HepG2 (cell line): Measurements from ENCODE around the gene ABHD12. TPM values are rescaled to one million over a fixed set of nuclear protein-coding genes. Genes with fewer than 3 reads are reported as not detected.

Experiments used
- FOXP1 ChIP-seq, 2 experiments: fragments of 450-650 bp in 1 of 2; IDR thresholded peaks; 2 replicates each; pipeline ENCODE4 v1.6.1; 2017 to 2018; ENCODE audit warnings: antibody characterized with exemption in 1 of 2
- HCFC1 ChIP-seq: fragments of 150-350 bp; IDR thresholded peaks from 2 replicates; pipeline ENCODE4 v1.6.1; 2014; ENCODE audit warnings: low read depth, low read length
- IRF2 ChIP-seq: IDR thresholded peaks from 2 replicates; pipeline ENCODE4 v1.6.1; 2018; ENCODE audit warnings: missing genetic modification reagents, missing compliant biosample characterization
- KLF12 ChIP-seq: sonication (generic); formaldehyde crosslinking; IDR thresholded peaks from 2 replicates; pipeline ENCODE4 v1.4.0; 2020; ENCODE audit warnings: missing genetic modification reagents, borderline replicate concordance
- MYC ChIP-seq: sonication (generic); formaldehyde crosslinking; IDR thresholded peaks from 2 replicates; pipeline ENCODE4 v1.9.0; 2021; ENCODE audit warnings: missing genetic modification reagents, borderline replicate concordance
- PHF8 ChIP-seq: sonication (generic); formaldehyde crosslinking; IDR thresholded peaks from 2 replicates; pipeline ENCODE4 v1.5.0; 2020; ENCODE audit warnings: missing genetic modification reagents
- RBFOX2 ChIP-seq: fragments of 200-400 bp; formaldehyde crosslinking; IDR thresholded peaks from 2 replicates; pipeline ENCODE4 v1.6.1; 2017; ENCODE audit warnings: low read depth, mild to moderate bottlenecking, low read length
- RBM39 ChIP-seq: fragments of 200-400 bp; formaldehyde crosslinking; IDR thresholded peaks from one replicate; pipeline ENCODE4 v1.6.1; 2018; ENCODE audit warnings: antibody characterized with exemption, mild to moderate bottlenecking, low read depth, low read length; ENCODE audit not compliant: poor library complexity, severe bottlenecking
- SATB2 ChIP-seq: sonication (generic); formaldehyde crosslinking; IDR thresholded peaks from 2 replicates; pipeline ENCODE4 v1.5.0; 2020; ENCODE audit warnings: missing genetic modification reagents
- TMF1 ChIP-seq: sonication (generic); formaldehyde crosslinking; IDR thresholded peaks from 2 replicates; pipeline ENCODE4 v1.8.1; 2022; ENCODE audit warnings: low read depth, missing genetic modification reagents
- XBP1 ChIP-seq: sonication (generic); formaldehyde crosslinking; IDR thresholded peaks from 2 replicates; pipeline ENCODE4 v1.5.0; 2020; ENCODE audit warnings: missing genetic modification reagents
- ZNF12 ChIP-seq: sonication (generic); formaldehyde crosslinking; IDR thresholded peaks from 2 replicates; pipeline ENCODE4 v1.5.0; 2020; ENCODE audit warnings: missing genetic modification reagents
- ZNF180 ChIP-seq: sonication (generic); formaldehyde crosslinking; IDR thresholded peaks from 2 replicates; pipeline ENCODE4 v1.4.0; 2020; ENCODE audit warnings: low read depth, missing genetic modification reagents, borderline replicate concordance
- ZNF337 ChIP-seq: sonication (generic); formaldehyde crosslinking; IDR thresholded peaks from 2 replicates; pipeline ENCODE4 v1.5.1; 2020; ENCODE audit warnings: missing genetic modification reagents, low read depth, mild to moderate bottlenecking, borderline replicate concordance
- ZNF441 ChIP-seq: sonication (generic); formaldehyde crosslinking; IDR thresholded peaks from 2 replicates; pipeline ENCODE4 v1.7.0; 2021; ENCODE audit warnings: missing genetic modification reagents, borderline replicate concordance
- ZNF570 ChIP-seq: sonication (generic); formaldehyde crosslinking; IDR thresholded peaks from 2 replicates; pipeline ENCODE4 v1.4.0; 2020; ENCODE audit warnings: mild to moderate bottlenecking, missing genetic modification reagents, borderline replicate concordance
- ZNF589 ChIP-seq: sonication (generic); formaldehyde crosslinking; conservative IDR thresholded peaks from 2 replicates; pipeline ENCODE4 v1.8.0; 2022; ENCODE audit warnings: mild to moderate bottlenecking, moderate library complexity, missing genetic modification reagents
- ZNF790 ChIP-seq: sonication (generic); formaldehyde crosslinking; IDR thresholded peaks from 2 replicates; pipeline ENCODE4 v1.8.0; 2022; ENCODE audit warnings: missing genetic modification reagents, mild to moderate bottlenecking, borderline replicate concordance
- ZSCAN20 ChIP-seq: sonication (generic); formaldehyde crosslinking; IDR thresholded peaks from 2 replicates; pipeline ENCODE4 v1.4.0; 2020; ENCODE audit warnings: missing genetic modification reagents, mild to moderate bottlenecking, borderline replicate concordance
- polyA plus RNA-seq, 8 experiments: library from polyadenylated mRNA; depleted of rRNA in 3 of 8; stranded (reverse) in 7 of 8; unstranded in 1 of 8; fragments of >200 nt; fragmentation: Illumina TruSeq in 4 of 8; extraction: Trizol in 4 of 8; gene quantifications; 2 replicates each; pipeline versions ENCODE4 v1.2.1 to v1.2.3, GENCODE V29; 2011 to 2016; ENCODE audit warnings: low read depth in 4 of 8, missing spikeins in 1 of 8, mixed read lengths in 1 of 8; ENCODE audit not compliant: insufficient read depth in 1 of 8
- total RNA-seq, 5 experiments: library from RNA; depleted of rRNA; stranded (reverse); fragments of >200 nt; fragmentation: Illumina TruSeq; extraction: Trizol; gene quantifications; 2 replicates each; pipeline ENCODE4 v1.2.3, GENCODE V29; 2016; ENCODE audit warnings: low read depth in 1 of 5
- TF ChIP-seq, protein P1 (sequence below): sonication (generic); formaldehyde crosslinking; IDR thresholded peaks from 2 replicates; pipeline ENCODE4 v1.4.0; 2020; ENCODE audit warnings: missing genetic modification reagents, borderline replicate concordance
- TF ChIP-seq, protein P2 (sequence below): sonication (generic); formaldehyde crosslinking; conservative IDR thresholded peaks from 2 replicates; pipeline ENCODE4 v1.4.0; 2020; ENCODE audit warnings: mild to moderate bottlenecking, missing genetic modification reagents, moderate library complexity

Gene ABHD12
- total and polyA plus RNA-seq, 2 of the 13 experiments (the other 11 are each of a cell fraction or from before 2014, with no cell fraction given) = 23.5 to 72.1 TPM

DNA sequence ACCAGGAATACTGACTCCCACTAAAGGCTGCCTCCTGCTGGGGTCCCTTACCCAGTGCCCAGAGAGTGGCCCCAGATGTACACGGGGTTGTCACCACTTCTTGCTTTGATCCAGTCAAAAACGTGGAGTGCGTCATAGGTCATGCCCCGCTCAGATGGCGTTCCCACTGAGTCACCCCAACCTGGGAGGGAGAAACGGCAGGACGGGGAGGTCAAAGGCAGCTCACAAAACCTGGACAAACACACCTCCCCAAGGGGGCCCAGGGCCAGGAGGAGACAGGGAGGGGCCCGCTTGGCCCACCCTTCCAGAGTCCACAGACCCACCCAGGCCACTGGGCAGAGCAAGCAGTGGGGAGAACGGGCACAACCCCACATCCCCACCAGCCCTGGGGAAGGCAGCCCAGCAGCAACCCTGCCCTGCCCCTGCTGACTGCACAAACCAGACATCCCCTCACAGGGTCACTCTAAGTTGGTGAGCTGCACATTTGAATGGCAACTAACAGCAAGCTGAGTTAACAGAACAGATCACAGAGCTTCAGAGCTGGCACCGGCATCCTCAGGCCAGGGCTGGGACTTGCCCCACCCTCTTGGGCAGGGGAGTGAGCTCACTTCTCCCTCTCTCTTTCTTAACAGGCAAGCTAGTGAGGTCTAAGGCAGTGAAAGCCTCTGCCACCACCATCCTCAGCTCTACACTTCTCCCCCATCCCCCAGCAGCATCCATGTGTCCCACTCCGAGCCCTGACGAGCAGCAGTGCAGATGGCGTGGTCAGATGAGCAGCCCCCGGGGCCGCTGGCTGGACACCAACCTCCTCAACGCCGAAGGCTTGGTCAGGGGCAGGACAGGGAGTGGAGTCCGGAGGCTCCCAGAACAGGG, 81.0 kb downstream of the ABHD12 start (continued):
- TF ChIP-seq, protein P1, sequence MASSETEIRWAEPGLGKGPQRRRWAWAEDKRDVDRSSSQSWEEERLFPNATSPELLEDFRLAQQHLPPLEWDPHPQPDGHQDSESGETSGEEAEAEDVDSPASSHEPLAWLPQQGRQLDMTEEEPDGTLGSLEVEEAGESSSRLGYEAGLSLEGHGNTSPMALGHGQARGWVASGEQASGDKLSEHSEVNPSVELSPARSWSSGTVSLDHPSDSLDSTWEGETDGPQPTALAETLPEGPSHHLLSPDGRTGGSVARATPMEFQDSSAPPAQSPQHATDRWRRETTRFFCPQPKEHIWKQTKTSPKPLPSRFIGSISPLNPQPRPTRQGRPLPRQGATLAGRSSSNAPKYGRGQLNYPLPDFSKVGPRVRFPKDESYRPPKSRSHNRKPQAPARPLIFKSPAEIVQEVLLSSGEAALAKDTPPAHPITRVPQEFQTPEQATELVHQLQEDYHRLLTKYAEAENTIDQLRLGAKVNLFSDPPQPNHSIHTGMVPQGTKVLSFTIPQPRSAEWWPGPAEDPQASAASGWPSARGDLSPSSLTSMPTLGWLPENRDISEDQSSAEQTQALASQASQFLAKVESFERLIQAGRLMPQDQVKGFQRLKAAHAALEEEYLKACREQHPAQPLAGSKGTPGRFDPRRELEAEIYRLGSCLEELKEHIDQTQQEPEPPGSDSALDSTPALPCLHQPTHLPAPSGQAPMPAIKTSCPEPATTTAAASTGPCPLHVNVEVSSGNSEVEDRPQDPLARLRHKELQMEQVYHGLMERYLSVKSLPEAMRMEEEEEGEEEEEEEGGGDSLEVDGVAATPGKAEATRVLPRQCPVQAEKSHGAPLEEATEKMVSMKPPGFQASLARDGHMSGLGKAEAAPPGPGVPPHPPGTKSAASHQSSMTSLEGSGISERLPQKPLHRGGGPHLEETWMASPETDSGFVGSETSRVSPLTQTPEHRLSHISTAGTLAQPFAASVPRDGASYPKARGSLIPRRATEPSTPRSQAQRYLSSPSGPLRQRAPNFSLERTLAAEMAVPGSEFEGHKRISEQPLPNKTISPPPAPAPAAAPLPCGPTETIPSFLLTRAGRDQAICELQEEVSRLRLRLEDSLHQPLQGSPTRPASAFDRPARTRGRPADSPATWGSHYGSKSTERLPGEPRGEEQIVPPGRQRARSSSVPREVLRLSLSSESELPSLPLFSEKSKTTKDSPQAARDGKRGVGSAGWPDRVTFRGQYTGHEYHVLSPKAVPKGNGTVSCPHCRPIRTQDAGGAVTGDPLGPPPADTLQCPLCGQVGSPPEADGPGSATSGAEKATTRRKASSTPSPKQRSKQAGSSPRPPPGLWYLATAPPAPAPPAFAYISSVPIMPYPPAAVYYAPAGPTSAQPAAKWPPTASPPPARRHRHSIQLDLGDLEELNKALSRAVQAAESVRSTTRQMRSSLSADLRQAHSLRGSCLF = no peak
- TF ChIP-seq MYC (CRISPR knock-in tag) (peak; percentile 45; the same call in 1 of the 2 replicates), SATB2 (CRISPR knock-in tag) (no peak), XBP1 (no peak), ZSCAN20 (CRISPR knock-in tag) (no peak), HCFC1 (0 out of 2 replicates have a peak, but pooled peaks have one; percentile 15), ZNF589 (CRISPR knock-in tag) (no peak; the same call in 1 of the 2 replicates), ZNF180 (CRISPR knock-in tag) (no peak), RBFOX2 (peak; percentile 61; the same call in 1 of the 2 replicates), TMF1 (0 out of 2 replicates have a peak, but pooled peaks have one; percentile 19), KLF12 (CRISPR knock-in tag) (no peak), RBM39 (peak; percentile 59), ZNF12 (CRISPR knock-in tag) (no peak), PHF8 (CRISPR knock-in tag) (no peak), FOXP1 (IDR thresholded peaks at IDR 0.05) (no peak), FOXP1 (CRISPR knock-in tag; IDR thresholded peaks at IDR 0.05) (peak; percentile 1; the same call in 1 of the 2 replicates), ZNF441 (CRISPR knock-in tag) (0 out of 2 replicates have a peak, but pooled peaks have one; percentile 29), IRF2 (CRISPR knock-in tag) (peak; percentile 35; the same call in 1 of the 2 replicates), ZNF790 (CRISPR knock-in tag) (no peak), ZNF570 (CRISPR knock-in tag) (no peak), ZNF337 (CRISPR knock-in tag) (no peak)
- TF ChIP-seq, protein P2, sequence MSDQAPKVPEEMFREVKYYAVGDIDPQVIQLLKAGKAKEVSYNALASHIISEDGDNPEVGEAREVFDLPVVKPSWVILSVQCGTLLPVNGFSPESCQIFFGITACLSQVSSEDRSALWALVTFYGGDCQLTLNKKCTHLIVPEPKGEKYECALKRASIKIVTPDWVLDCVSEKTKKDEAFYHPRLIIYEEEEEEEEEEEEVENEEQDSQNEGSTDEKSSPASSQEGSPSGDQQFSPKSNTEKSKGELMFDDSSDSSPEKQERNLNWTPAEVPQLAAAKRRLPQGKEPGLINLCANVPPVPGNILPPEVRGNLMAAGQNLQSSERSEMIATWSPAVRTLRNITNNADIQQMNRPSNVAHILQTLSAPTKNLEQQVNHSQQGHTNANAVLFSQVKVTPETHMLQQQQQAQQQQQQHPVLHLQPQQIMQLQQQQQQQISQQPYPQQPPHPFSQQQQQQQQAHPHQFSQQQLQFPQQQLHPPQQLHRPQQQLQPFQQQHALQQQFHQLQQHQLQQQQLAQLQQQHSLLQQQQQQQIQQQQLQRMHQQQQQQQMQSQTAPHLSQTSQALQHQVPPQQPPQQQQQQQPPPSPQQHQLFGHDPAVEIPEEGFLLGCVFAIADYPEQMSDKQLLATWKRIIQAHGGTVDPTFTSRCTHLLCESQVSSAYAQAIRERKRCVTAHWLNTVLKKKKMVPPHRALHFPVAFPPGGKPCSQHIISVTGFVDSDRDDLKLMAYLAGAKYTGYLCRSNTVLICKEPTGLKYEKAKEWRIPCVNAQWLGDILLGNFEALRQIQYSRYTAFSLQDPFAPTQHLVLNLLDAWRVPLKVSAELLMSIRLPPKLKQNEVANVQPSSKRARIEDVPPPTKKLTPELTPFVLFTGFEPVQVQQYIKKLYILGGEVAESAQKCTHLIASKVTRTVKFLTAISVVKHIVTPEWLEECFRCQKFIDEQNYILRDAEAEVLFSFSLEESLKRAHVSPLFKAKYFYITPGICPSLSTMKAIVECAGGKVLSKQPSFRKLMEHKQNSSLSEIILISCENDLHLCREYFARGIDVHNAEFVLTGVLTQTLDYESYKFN (CRISPR knock-in tag) = peak; percentile 66
